Pancreas (tissue), 10 donors: ENCODE measurements around the gene LPAR3. TPM values are rescaled to one million over a fixed set of nuclear protein-coding genes. Genes with fewer than 3 reads are reported as not detected.

Experiments used
- ATAC-seq, 4 donors: fragments of 200-7000 bp; cut with Tn5 transposase; one replicate each; pipeline versions ENCODE4 v1.8.0 to v1.9.1; 2020; ENCODE audit warnings: mild to moderate bottlenecking in 4 of 4, moderate library complexity in 4 of 4
- DNase-seq, 6 donors: peaks; one replicate each; pipeline ENCODE4 v3.0.0-alpha.2; 2020
- FAIRE-seq: peaks from 2 replicates; lab custom pipeline; 2012; peaks lifted over from hg19 to GRCh38; lab: Jason Lieb, UNC
- H3K27ac ChIP-seq, 4 donors: fragments of 200-600 bp; sonication (generic); 1 replicate in 3 of 4; 2 replicates in 1 of 4; pipeline versions ENCODE4 v1.5.0 to v1.8.0; 2020
- H3K27me3 ChIP-seq, 4 donors: fragments of 200-600 bp; one replicate each; pipeline ENCODE4 v1.8.0; 2021
- H3K36me3 ChIP-seq, 3 donors: fragments of 200-600 bp; sonication (generic) in 1 of 3; one replicate each; pipeline versions ENCODE4 v1.5.0 to v1.8.0; 2020 to 2021
- H3K4me1 ChIP-seq, 3 donors: fragments of 200-600 bp; one replicate each; pipeline ENCODE4 v1.8.0; 2021
- H3K4me3 ChIP-seq, 4 donors: fragments of 200-600 bp; sonication (generic) in 2 of 4; one replicate each; pipeline versions ENCODE4 v1.5.0 to v1.8.0; 2020 to 2021
- H3K9me3 ChIP-seq, 4 donors: fragments of 200-600 bp; one replicate each; pipeline ENCODE4 v1.8.0; 2021
- WGBS, 2 donors: extraction: QIAGEN DNeasy Blood & Tissue Kit; methylation state at CpG; one replicate each; pipeline ENCODE4 v1.1.7; 2013; 5-methylcytosine and 5-hydroxymethylcytosine counted together
- intact Hi-C, 3 donors: fragments of 100-400 bp; cut with DNase I; formaldehyde crosslinking; loops; one replicate each; pipeline versions ENCODE4 v1.11.1 to v1.14.2; 2022
- polyA plus RNA-seq, 2 donors: library from polyadenylated mRNA; stranded (reverse); fragments of 200-250 nt; gene quantifications; one replicate each; pipeline ENCODE4 v1.2.3, GENCODE V29; 2013
- total RNA-seq, 6 donors: library from RNA; stranded (reverse); fragmentation: NEBNext Ultra II Directional in 4 of 6; extraction: Animal tissue kit (Norgen Biotek cat#: 25700) in 4 of 6; gene quantifications; one replicate each; pipeline versions ENCODE4 v1.2.1 to v1.2.4, GENCODE V29; 2021 to 2023
- TF ChIP-seq, protein P1 (sequence below), 4 donors: fragments of 200-600 bp; sonication (generic) in 3 of 4; IDR thresholded peaks; one replicate each; pipeline versions ENCODE4 v1.5.0 to v1.8.0; 2021; ENCODE audit warnings: antibody characterized with exemption in 4 of 4
- donor health status: healthy with polysubstance abuse.
- donor health status: DM: no; HTN: no; CAD: no; lungs with moderate emphysema.
- donor health status: DM: no; HTN: no; CAD: no.
- donor health status: control.
- donor health status: control.
- donor health status: Bipolar disorder and iron deficiency.
- donor health status: DM: yes; HTN: yes; CAD: no.
- donor health status: DM: no; HTN: no; CAD: no.
- donor health status: DM: no; HTN: no; CAD: no.
- donor health status: DM: yes; HTN: yes; CAD: no.

LPAR3 gene
- total and polyA plus RNA-seq, 8 donors = 1.4 to 19.5 (median 11.1) TPM

DNA sequence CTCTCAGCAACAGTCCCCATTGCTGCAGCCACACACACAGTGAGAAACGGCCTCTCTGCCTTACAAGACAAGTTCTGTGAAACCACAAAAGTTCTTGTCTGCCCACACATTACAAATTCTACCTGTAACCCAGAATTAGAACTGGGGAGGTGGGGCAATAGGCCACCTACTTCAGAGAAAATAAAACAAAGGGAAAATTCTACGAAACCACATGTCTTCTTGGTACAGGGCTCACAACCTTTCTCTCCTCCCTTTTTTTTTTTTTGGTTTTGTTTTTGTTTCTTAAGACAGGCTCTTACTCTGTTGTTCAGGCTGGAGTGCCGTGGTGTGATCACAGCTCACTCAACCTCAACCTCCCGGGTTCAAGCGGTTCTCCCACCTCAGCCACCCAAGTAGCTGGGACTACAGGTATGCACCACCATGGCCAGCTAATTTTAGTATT, 30.2 kb downstream of the LPAR3 start:
- H3K27me3 ChIP-seq = no peaks in the 10 kb centered on the region
- H3K36me3 ChIP-seq = no peaks in the 10 kb centered on the region
- H3K4me1 ChIP-seq = no peaks in the 10 kb centered on the region
- H3K9me3 ChIP-seq = no peaks in the 10 kb centered on the region
- no peak overlapping the region for H3K4me3 ChIP-seq
- intact Hi-C loops = no loop called here
- FAIRE-seq = no peak
- no peak for DNase-seq
- TF ChIP-seq, protein P1, sequence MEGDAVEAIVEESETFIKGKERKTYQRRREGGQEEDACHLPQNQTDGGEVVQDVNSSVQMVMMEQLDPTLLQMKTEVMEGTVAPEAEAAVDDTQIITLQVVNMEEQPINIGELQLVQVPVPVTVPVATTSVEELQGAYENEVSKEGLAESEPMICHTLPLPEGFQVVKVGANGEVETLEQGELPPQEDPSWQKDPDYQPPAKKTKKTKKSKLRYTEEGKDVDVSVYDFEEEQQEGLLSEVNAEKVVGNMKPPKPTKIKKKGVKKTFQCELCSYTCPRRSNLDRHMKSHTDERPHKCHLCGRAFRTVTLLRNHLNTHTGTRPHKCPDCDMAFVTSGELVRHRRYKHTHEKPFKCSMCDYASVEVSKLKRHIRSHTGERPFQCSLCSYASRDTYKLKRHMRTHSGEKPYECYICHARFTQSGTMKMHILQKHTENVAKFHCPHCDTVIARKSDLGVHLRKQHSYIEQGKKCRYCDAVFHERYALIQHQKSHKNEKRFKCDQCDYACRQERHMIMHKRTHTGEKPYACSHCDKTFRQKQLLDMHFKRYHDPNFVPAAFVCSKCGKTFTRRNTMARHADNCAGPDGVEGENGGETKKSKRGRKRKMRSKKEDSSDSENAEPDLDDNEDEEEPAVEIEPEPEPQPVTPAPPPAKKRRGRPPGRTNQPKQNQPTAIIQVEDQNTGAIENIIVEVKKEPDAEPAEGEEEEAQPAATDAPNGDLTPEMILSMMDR (IDR thresholded peaks at IDR 0.05) = no peak
- H3K27ac ChIP-seq = no peak overlapping the region
- 88 to 93% methylated on average over 5 of the region's 5 CpGs for WGBS, 2 donors
- no peak for ATAC-seq

DNA sequence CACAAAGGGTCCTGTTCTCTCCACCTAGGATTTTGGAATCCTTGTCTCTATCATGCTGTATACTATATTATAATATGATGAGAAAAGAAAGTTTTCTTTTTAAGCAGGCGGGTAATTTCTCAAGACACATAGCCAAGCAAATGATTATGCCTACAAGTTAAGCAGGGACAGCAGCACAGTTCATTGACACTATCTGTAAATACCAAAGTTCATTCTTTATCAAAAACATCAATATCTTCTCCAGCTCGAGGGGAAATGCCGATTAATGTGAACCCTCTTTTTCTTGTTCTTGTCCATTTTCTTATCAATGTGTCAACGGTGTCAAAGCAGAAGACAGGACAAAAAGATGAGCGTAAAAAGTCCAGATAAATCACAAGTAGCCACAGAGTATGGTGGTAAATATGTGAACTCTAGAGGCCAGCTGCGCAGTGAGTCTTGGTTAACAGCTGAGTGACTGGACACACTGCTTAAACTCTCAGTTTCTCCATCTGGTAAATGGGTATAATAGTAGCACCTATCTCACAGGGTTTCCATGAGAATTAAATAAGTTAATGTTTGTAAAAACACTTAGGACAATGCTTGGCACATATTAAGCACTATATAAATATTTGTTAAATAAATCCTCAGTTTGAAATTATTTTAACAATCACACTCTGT, 30.9 kb downstream of the LPAR3 start:
- DNase-seq (no peak), FAIRE-seq (no peak), ATAC-seq (no peak)
- Histone ChIP-seq H3K4me1 (no peaks in the 10 kb centered on the region), H3K4me3 (no peak overlapping the region), H3K9me3 (no peaks in the 10 kb centered on the region), H3K27ac (no peak overlapping the region), H3K27me3 (no peaks in the 10 kb centered on the region), H3K36me3 (no peaks in the 10 kb centered on the region)
- WGBS, 2 donors = 52 to 64% methylated on average over 6 of the region's 6 CpGs
- intact Hi-C loops = no loop called here
- TF ChIP-seq, protein P1 (IDR thresholded peaks at IDR 0.05) = no peak

DNA sequence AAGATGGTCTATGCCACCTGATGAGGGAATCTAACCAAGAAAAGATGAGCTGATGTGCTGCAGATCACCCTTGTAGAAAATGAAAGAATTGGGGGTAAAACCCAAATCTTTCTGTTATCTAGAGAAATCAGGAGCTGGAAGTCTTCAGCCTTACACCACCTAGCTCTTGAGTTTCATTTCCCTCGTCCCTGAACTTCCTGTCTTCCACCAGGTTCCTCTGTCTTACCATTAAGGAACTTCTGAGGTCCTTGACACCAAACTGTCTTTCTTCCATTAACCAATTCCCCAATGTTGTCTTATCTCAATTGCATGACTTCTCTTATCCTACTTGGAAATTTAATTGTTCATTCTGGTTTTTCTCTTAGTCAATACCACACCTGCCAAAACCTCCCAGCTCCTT, 31.5 kb downstream of the LPAR3 start:
- no peak for FAIRE-seq
- intact Hi-C loops = no loop called here

DNA sequence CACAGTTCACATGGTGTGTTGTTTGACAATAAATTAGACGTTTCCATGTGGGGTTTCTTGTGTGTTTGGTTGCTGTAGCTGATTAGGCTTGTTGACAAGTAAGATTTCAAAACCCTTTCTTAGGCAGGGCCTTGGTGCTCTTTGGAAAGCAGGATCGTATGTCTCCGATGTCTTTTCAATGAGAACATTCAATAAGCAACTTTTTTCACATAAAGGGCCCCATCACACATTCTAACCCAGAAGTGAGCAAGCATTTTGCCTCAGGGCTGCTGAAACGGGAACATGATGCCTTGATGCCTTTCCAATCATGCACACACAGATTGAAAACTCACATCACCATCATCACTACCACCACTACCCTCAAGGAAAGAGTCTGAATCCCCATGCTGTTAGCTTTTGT, 33.1 kb downstream of the LPAR3 start:
- Histone ChIP-seq H3K9me3 (no peaks in the 10 kb centered on the region), H3K4me1 (peaks cover 0 to 5% (median 0%) of the 10 kb centered on the region in 3 donors), H3K4me3 (no peak overlapping the region), H3K27ac (no peak overlapping the region), H3K36me3 (no peaks in the 10 kb centered on the region), H3K27me3 (no peaks in the 10 kb centered on the region)
- no peak for DNase-seq
- no peak for ATAC-seq
- intact Hi-C loops = no loop called here
- WGBS, 2 donors = 72 to 74% methylated on average over 4 of the region's 4 CpGs
- TF ChIP-seq, protein P1 (IDR thresholded peaks at IDR 0.05) = no peak
- FAIRE-seq = no peak

More for the DNA sequence above, 31.5 kb downstream of the LPAR3 start:
- H3K27ac ChIP-seq = no peak overlapping the region
- no peak for DNase-seq
- 59 to 78% methylated on average over 1 of the region's 1 CpG for WGBS, 2 donors
- no peaks in the 10 kb centered on the region for H3K27me3 ChIP-seq
- no peaks in the 10 kb centered on the region for H3K9me3 ChIP-seq
- ATAC-seq = no peak
- no peaks in the 10 kb centered on the region for H3K36me3 ChIP-seq
- H3K4me1 ChIP-seq = no peaks in the 10 kb centered on the region
- TF ChIP-seq, protein P1 (IDR thresholded peaks at IDR 0.05) = no peak
- H3K4me3 ChIP-seq = no peak overlapping the region

DNA sequence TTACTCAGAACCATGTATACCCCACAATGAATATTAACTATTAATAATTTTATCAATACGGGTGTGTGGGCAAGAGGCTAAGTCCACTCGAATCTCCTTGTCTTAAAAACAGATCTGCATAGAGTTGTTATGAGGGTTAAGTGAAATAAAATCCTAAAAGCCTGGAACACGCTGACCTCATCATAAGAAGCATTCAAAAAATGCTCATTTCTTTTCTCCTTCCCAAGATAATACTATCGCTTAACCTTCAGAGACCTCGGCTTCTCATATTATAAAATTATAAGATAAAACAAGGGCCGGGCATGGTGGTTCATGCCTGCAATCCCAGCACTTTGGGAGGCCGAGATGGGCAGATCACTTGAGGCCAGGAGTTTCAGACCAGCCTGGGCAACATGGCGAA, 35.1 kb downstream of the LPAR3 start:
- no peak for DNase-seq
- WGBS, 2 donors = 90 to 94% methylated on average over 8 of the region's 8 CpGs
- Histone ChIP-seq H3K4me1 (peaks cover 0 to 9% (median 0%) of the 10 kb centered on the region in 3 donors), H3K27ac (no peak overlapping the region), H3K36me3 (no peaks in the 10 kb centered on the region), H3K9me3 (no peaks in the 10 kb centered on the region), H3K4me3 (no peak overlapping the region), H3K27me3 (no peaks in the 10 kb centered on the region)
- intact Hi-C loops = no loop called here
- TF ChIP-seq, protein P1 (IDR thresholded peaks at IDR 0.05) = no peak
- FAIRE-seq = no peak
- no peak for ATAC-seq
